Heart left ventricle (tissue), 16 donors: ENCODE data around the gene COMMD1. TPM values are rescaled to one million over a fixed set of nuclear protein-coding genes. Genes with fewer than 3 reads are reported as not detected.

ENCODE experiments used
- ATAC-seq, 4 donors: fragments of 200-7000 bp; cut with Tn5 transposase; one replicate each; pipeline ENCODE4 v1.9.1; 2020 to 2022; ENCODE audit warnings: moderate library complexity in 4 of 4, mild to moderate bottlenecking in 3 of 4, moderate number of reproducible peaks in 1 of 4
- DNase-seq, 5 donors: peaks; one replicate each; pipeline ENCODE4 v3.0.0-alpha.2; 2020
- H3K27ac ChIP-seq, 12 donors: fragments of 200-600 bp; sonication (generic) in 4 of 12; one replicate each; pipeline versions ENCODE4 v1.5.0 to v1.8.0; 2016 to 2022; ENCODE audit warnings: mild to moderate bottlenecking in 2 of 12
- H3K27me3 ChIP-seq, 9 donors: fragments of 200-600 bp; sonication (generic) in 2 of 9; one replicate each; pipeline versions ENCODE4 v1.5.1 to v1.8.0; 2016 to 2022; ENCODE audit warnings: mild to moderate bottlenecking in 3 of 9
- H3K36me3 ChIP-seq, 9 donors: fragments of 200-600 bp; sonication (generic) in 2 of 9; one replicate each; pipeline versions ENCODE4 v1.5.0 to v1.8.0; 2018 to 2022; ENCODE audit warnings: mild to moderate bottlenecking in 2 of 9
- H3K4me1 ChIP-seq, 12 donors: fragments of 200-600 bp; sonication (generic) in 4 of 12; one replicate each; pipeline versions ENCODE4 v1.5.0 to v1.8.0; 2016 to 2022; ENCODE audit warnings: mild to moderate bottlenecking in 3 of 12
- H3K4me3 ChIP-seq, 12 donors: fragments of 200-600 bp; sonication (generic) in 4 of 12; one replicate each; pipeline versions ENCODE4 v1.5.0 to v1.8.0; 2017 to 2022; ENCODE audit warnings: mild to moderate bottlenecking in 9 of 12, moderate library complexity in 4 of 12
- H3K9me3 ChIP-seq, 12 donors: fragments of 200-600 bp; sonication (generic) in 4 of 12; one replicate each; pipeline versions ENCODE4 v1.5.0 to v1.8.0; 2016 to 2022; ENCODE audit warnings: mild to moderate bottlenecking in 1 of 12
- POLR2A ChIP-seq, 2 donors: fragments of 450-650 bp; IDR thresholded peaks; one replicate each; pipeline ENCODE4 v1.6.1; 2017; ENCODE audit warnings: antibody characterized with exemption in 2 of 2, mild to moderate bottlenecking in 2 of 2, moderate library complexity in 2 of 2
- WGBS, 4 donors: extraction: QIAGEN DNeasy Blood & Tissue Kit in 2 of 4; methylation state at CpG; one replicate each; pipeline versions ENCODE4 v1.1.5 to v1.1.7; 2013 to 2018; 5-methylcytosine and 5-hydroxymethylcytosine counted together
- intact Hi-C, 10 donors: fragments of 100-400 bp; cut with DNase I; formaldehyde crosslinking; loops; one replicate each; pipeline versions ENCODE4 v1.11.1 to v1.14.2; 2022
- polyA plus RNA-seq, 2 donors: library from polyadenylated mRNA; stranded (reverse); fragments of 200-250 nt; gene quantifications; one replicate each; pipeline ENCODE4 v1.2.3, GENCODE V29; 2013
- total RNA-seq, 9 donors: library from RNA; depleted of rRNA in 2 of 9; stranded (reverse); fragments of >200 nt in 2 of 9; fragmentation: NEBNext Ultra II Directional in 3 of 9; extraction: Animal tissue kit (Norgen Biotek cat#: 25700) in 3 of 9; gene quantifications; one replicate each; pipeline versions ENCODE4 v1.1.0 to v1.2.4, GENCODE V29; 2016 to 2023
- TF ChIP-seq, protein P1 (sequence below), 12 donors: fragments of 200-600 bp; sonication (generic) in 4 of 12; IDR thresholded peaks; one replicate each; pipeline versions ENCODE4 v1.5.0 to v1.8.0; 2018 to 2022; ENCODE audit warnings: antibody characterized with exemption in 12 of 12, mild to moderate bottlenecking in 5 of 12
- donor health status: ischemic (EF 13 %, LVEDD 7.1; RV severe dilation, severe dysfunction).
- donor health status: healthy with polysubstance abuse.
- donor health status: DM: no; HTN: yes; CAD: no.
- donor health status: DM: no; HTN: no; CAD: no.
- donor health status: ischemic (EF 25% LVEDD 6.9; RV normal size, moderate dysfunction).
- donor health status: ischemic (EF 25% LVEDD 5.7; RV mildly dilated, moderate dysfunction).
- donor health status: healthy.
- donor health status: DM: yes; HTN: yes; CAD: no.
- donor health status: ischemic (EF 35%, LVEDD 5.7; RV mildly dilated, moderate dysfunction).
- donor health status: nonischemic (EF 11% LVEDD 7.7; RV severe dilation, severe dysfunction).
- donor health status: DM: yes; HTN: yes; CAD: no.
- donor health status: PGD.
- donor health status: ischemic (EF 29% LVEDD 5.4; RV normal size, mild dysfunction).
- donor health status: nonischemic (EF 23%, LVEDD 6.1; RV moderate dilation, normal function).

Gene COMMD1
- total and polyA plus RNA-seq, 11 donors: 50.1 to 99.5 (median 69.3) TPM

DNA sequence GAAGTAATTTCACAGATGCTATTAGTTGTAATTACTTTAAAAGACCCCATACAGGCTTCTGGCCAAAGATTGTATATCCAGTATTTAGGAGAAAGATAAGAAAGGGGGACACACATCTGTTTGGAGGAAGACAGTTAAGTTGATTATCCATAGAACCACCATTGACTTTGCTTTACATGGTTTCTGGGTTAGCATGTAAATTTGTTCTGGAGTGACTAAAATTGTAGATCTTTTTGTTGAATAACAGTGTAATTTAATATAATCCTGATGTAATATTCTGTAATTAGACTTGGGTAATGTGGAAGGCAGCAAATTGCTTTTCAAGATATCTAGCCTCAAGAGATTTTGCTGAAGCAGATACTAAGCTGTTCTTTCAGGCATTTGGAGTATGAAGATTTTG is 17.2 kb downstream of the COMMD1 start:
- Histone ChIP-seq H3K9me3 (no peaks in the 10 kb centered on the region), H3K4me1 (peaks cover 0 to 42% (median 12%) of the 10 kb centered on the region in 12 donors), H3K27ac (peak overlapping the region in 6 of 12 donors; percentile 2 to 70 (median 58)), H3K27me3 (no peaks in the 10 kb centered on the region), H3K4me3 (no peak overlapping the region), H3K36me3 (peaks cover 0 to 7% (median 0%) of the 10 kb centered on the region in 9 donors)
- DNase-seq (no peak), ATAC-seq (no peak)
- intact Hi-C loops: loop anchor here in 7 of 10 donors (2.0 to 10.0 kb wide), 8 partner anchors 50 to 372 kb away; partner anchors contain the start of gene B3GNT2 (in 2 of the 7)
- no peak for TF ChIP-seq POLR2A (IDR thresholded peaks at IDR 0.05)
- TF ChIP-seq, protein P1, sequence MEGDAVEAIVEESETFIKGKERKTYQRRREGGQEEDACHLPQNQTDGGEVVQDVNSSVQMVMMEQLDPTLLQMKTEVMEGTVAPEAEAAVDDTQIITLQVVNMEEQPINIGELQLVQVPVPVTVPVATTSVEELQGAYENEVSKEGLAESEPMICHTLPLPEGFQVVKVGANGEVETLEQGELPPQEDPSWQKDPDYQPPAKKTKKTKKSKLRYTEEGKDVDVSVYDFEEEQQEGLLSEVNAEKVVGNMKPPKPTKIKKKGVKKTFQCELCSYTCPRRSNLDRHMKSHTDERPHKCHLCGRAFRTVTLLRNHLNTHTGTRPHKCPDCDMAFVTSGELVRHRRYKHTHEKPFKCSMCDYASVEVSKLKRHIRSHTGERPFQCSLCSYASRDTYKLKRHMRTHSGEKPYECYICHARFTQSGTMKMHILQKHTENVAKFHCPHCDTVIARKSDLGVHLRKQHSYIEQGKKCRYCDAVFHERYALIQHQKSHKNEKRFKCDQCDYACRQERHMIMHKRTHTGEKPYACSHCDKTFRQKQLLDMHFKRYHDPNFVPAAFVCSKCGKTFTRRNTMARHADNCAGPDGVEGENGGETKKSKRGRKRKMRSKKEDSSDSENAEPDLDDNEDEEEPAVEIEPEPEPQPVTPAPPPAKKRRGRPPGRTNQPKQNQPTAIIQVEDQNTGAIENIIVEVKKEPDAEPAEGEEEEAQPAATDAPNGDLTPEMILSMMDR (IDR thresholded peaks at IDR 0.05): no peak

DNA sequence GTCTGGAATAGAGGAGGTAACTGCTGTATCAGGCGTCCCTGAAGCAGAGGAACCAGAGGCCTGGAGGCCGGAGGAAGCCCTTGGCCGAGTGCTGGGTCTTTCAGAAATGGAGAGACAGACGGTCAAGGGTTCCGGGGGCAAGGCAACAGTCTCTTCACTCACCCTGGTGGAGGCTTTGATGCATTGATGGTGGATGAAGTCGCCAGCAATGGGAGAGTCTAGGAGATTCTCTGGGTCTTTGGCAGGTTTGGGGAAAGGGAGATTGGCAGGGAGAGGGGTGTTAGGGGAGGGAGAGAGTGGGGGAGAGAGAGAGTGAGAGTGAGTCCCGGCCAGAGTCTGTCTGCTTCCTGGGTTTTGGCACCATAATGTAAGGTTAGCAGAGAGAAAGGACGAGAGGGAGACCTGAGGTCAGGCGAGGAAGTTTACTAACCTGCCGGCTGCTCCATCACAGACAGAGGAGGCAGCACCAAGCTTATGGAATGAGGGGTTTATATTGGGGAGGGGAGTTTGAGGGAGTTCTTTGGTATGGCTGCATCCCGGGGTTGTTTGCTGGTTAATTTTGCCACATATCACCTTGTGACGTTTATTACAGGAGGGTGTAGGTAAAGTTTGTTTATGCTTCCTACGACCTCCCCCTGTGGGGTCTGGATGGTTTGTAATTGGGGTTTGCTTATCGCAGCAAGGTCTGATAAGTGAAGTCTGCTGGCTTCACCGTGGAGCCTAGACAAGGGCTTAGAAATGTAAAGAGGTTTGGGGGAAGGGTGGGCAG is 19.6 kb downstream of the COMMD1 start:
- WGBS, 4 donors: 71 to 74% (median 74%) methylated on average over 15 of the region's 15 CpGs
- TF ChIP-seq, protein P1 (IDR thresholded peaks at IDR 0.05): no peak
- no peak for TF ChIP-seq POLR2A (IDR thresholded peaks at IDR 0.05)
- DNase-seq (no peak), ATAC-seq (no peak)
- no peaks in the 10 kb centered on the region for H3K27me3 ChIP-seq
- H3K27ac ChIP-seq: peak overlapping the region in 5 of 12 donors; percentile 2 to 26 (median 11)
- H3K4me3 ChIP-seq: no peak overlapping the region
- peaks cover 0 to 41% (median 7%) of the 10 kb centered on the region in 12 donors for H3K4me1 ChIP-seq
- no peaks in the 10 kb centered on the region for H3K9me3 ChIP-seq
- intact Hi-C loops: loop anchor here in 7 of 10 donors (5.0 to 10.0 kb wide), 7 partner anchors 47 to 370 kb away; partner anchors contain the start of gene B3GNT2 (in 1 of the 7)
- peaks cover 0 to 6% (median 0%) of the 10 kb centered on the region in 9 donors for H3K36me3 ChIP-seq

DNA sequence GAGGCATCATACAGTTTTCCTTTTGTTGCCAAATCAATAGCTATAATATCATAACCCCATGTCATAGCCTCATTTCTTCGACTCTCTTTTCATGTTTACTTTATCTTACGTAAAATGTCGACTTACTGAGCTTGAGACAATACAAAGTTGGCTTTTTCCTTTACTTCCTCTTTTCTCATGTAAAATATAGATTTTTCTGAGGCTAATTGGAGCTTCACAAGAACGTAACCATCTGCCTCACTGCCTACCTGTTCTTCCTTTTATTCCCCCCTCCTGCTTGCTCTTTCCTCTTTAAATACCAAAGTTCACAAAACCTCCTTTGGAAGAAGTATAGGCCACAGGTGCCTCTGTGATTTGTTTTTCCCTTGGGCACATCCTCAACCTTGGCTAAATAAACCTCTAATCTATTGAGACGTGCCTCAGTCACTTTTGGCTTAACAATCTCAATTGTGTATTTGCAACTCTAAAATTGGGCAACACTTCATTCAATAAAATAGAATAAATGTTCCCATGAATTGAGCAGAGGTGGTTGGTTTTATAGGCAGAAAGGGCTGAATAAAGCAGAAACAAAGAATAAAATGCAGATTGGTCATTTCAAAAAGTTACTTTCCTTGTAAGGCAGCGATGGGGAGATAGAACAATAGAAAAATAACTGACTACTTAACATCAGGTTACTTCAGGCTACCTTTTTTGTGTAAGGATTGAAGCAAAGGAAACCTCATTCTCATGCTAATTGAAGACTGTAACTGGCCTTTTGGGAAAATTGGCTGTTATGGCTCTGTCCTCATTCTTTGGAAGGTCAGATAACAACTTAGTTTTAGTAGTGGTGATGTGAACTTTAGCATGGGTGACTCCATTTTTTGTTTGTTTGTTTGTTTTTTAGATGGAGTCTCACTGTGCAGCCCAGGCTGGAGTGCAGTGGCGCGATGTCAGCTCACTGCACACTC is 21.3 kb downstream of the COMMD1 start:
- TF ChIP-seq POLR2A (IDR thresholded peaks at IDR 0.05): no peak
- TF ChIP-seq, protein P1 (IDR thresholded peaks at IDR 0.05): no peak
- H3K9me3 ChIP-seq: peaks cover 0 to 2% (median 0%) of the 10 kb centered on the region in 12 donors
- H3K27me3 ChIP-seq: no peaks in the 10 kb centered on the region
- H3K27ac ChIP-seq: peak overlapping the region in 1 of 12 donors; percentile 3
- 81 to 92% (median 90%) methylated on average over 8 of the region's 8 CpGs for WGBS, 4 donors
- H3K4me1 ChIP-seq: peaks cover 0 to 29% (median 2%) of the 10 kb centered on the region in 12 donors
- no peak for ATAC-seq
- H3K36me3 ChIP-seq: peaks cover 0 to 6% (median 0%) of the 10 kb centered on the region in 9 donors
- H3K4me3 ChIP-seq: no peak overlapping the region
- no peak for DNase-seq
- intact Hi-C loops: loop anchor here in 4 of 10 donors (10.0 kb wide), 4 partner anchors 48 to 368 kb away; partner anchors contain the start of gene B3GNT2 (in 1 of the 4)
